NCI-H82 (cell line): ENCODE data around the gene PTPRM.

Experiments
- DNase-seq: peaks from one replicate; lab custom pipeline; 2025; lab: John Stamatoyannopoulos, UW

The PTPRM gene

GRCh38 chr18:8238507-8238906 lies 671.4 kb downstream of the PTPRM start:
- no peak for DNase-seq

GRCh38 chr18:8241731-8242130 lies 674.6 kb downstream of the PTPRM start:
- DNase-seq, result no peak

GRCh38 chr18:8242151-8242696 lies 675.1 kb downstream of the PTPRM start:
- DNase-seq, result no peak

GRCh38 chr18:8247700-8248099 lies 680.6 kb downstream of the PTPRM start:
- no peak for DNase-seq

- DNase-seq, result no peak
Measured at GRCh38 chr18:8248576-8248975, 681.5 kb downstream of the PTPRM start.

- no peak for DNase-seq
Measured at GRCh38 chr18:8249811-8250210, 682.7 kb downstream of the PTPRM start.

- DNase-seq, result no peak
Measured at GRCh38 chr18:8252371-8252770, 685.3 kb downstream of the PTPRM start.

GRCh38 chr18:8253944-8254343 lies 686.8 kb downstream of the PTPRM start:
- peak; percentile 12 for DNase-seq

- no peak for DNase-seq
Measured at GRCh38 chr18:8254654-8255053, 687.5 kb downstream of the PTPRM start.

- DNase-seq, result no peak
Measured at GRCh38 chr18:8257851-8258434, 690.8 kb downstream of the PTPRM start.

GRCh38 chr18:8260319-8260718 lies 693.2 kb downstream of the PTPRM start:
- DNase-seq, result no peak

GRCh38 chr18:8260827-8261226 lies 693.7 kb downstream of the PTPRM start:
- DNase-seq, result no peak

GRCh38 chr18:8261651-8262091 lies 694.6 kb downstream of the PTPRM start:
- DNase-seq, result no peak

- no peak for DNase-seq
Measured at GRCh38 chr18:8262221-8262620, 695.1 kb downstream of the PTPRM start.

GRCh38 chr18:8264116-8264515 lies 697.0 kb downstream of the PTPRM start:
- DNase-seq, result no peak

GRCh38 chr18:8264861-8265411 lies 697.8 kb downstream of the PTPRM start:
- peak; percentile 43 for DNase-seq

GRCh38 chr18:8272254-8272653 lies 705.1 kb downstream of the PTPRM start:
- no peak for DNase-seq

- DNase-seq, result no peak
Measured at GRCh38 chr18:8274370-8274769, 707.3 kb downstream of the PTPRM start.

- DNase-seq, result no peak
Measured at GRCh38 chr18:8276406-8276805, 709.3 kb downstream of the PTPRM start.

- DNase-seq, result no peak
Measured at GRCh38 chr18:8277270-8277669, 710.2 kb downstream of the PTPRM start.

- DNase-seq, result no peak
Measured at GRCh38 chr18:8279346-8279745, 712.2 kb downstream of the PTPRM start.

GRCh38 chr18:8279781-8280330 lies 712.7 kb downstream of the PTPRM start:
- DNase-seq, result no peak

- no peak for DNase-seq
Measured at GRCh38 chr18:8283891-8284585, 716.9 kb downstream of the PTPRM start.
